ENCODE data around the gene QRICH2. TPM values are rescaled to one million over a fixed set of nuclear protein-coding genes. Genes with fewer than 3 reads are reported as not detected.
"Not testable (repeated sequence)": the region's sequence is repeated elsewhere in the genome, so short reads cannot be mapped to it uniquely, and the experiment has no call there.

Gene QRICH2
- total RNA-seq, 1 donor from 2014 or later, result 6.8 TPM

DNA sequence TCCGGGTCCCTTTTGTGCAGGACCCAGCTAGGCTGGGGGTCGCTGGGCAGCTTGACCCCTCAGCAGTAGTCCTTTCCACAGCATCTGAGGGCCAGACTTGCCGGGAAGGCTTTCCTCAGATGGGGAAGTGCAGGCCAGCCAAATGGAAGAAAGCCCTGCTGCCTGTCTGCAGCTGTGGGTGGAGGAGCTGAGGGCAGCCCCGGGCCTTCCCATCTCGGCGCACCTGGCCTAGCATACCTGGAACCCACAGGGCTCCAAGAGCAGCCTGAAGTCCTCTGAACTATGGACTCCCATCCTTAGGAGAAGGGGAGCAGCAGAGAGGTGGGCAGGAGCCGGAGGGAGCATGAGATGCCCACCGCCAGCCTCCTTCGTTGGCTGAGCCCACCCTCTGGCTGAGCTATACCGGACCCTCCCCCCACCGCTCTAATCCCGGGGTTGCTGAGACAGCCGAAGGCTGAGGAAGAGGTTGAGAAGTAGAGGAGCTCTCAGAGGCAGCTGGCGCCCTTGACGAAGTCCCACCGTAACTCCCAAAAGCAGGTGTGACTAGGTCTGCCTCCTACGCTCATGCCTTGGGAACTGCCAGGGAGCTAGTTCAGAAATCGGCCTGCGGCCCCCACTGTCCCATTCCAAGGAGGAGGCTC lies 29.7 kb downstream of the QRICH2 start:
- DNase-seq (ENCODE audit: extremely low read depth, low read depth, low spot score), result no peak

DNA sequence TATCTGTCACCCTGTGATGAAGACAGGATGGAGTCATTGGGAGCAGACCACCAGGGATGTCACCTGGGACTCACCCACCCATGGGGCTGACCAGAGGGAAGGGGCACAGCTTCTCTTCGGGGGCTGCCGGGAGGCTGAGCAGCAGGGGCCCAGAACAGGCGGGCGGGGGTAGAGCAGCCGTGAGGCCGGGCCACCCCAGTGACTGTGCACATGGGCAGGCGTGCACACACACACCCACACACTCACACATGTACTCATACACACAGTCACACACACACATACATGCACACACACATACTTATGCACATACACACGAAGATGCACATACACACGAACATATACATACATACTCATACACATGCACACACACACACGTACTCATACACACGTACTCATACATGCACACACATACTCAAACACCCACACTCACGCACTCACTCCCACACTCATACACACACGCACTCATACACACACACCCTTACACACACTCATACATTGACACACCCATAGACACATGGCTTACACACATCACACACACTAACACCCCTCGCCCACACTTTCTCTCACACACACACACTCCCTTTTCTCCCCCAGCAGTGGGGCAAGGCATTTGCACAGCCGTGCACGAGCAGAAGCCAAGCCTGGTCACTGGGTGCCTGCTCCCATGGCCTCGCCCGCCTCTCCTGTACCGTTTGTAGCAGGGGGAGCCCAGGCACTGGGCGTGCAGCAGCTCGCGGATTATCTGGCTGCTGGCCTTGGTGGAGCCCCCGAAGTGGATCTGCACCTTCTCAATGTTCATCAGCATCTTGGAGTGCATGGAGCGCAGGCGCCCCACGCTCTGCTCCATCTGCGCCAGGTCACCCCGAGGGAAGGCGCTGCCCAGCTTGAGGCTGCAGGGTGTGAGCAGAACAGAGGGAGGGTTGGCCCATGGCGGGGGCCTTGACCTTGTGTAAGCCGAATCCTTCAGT lies 30.5 kb downstream of the QRICH2 start:
- no peak for DNase-seq (ENCODE audit: extremely low read depth, low read depth, low spot score)

DNA sequence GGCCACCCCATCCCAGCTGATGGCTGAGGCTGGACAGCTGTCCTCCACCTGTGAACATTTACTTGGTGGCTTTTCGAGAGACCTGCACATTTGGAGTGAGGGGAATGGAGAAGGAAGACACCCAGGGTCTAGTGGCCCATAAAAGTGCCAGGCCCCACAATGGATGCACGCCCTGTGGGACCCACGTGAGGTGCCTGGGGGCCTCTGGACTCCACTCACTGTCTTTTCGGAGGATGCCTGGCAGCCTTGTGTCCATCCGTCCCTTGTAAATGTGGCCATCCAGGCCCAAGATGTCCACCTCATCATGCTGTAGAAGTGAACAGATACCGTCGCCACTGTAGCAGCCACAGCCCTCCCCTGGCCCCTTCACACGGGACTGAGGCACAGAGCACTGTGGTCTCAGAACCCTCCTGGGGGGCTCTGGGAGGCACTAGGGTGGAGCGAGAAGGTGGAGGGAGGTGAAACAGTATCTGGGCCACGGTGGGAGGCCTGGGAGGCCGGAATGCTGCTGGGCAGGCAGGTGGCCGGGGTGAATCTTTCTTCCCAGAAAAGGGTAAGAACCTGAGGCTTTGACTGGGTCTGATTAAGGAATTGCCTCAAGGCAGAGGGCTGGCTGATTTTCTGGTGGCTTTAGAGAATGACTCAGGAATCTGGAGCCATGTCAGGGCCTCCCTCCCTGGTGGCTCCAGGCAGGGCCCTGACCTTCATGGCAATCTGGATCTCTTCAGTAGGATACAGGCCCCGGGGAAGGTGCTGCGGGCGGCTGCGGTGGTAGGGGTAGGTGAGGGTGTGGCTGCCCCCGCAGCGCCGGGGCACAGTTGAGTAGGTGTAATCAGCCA lies 31.4 kb downstream of the QRICH2 start:
- DNase-seq (ENCODE audit: extremely low read depth, low read depth, low spot score), result no peak

DNA sequence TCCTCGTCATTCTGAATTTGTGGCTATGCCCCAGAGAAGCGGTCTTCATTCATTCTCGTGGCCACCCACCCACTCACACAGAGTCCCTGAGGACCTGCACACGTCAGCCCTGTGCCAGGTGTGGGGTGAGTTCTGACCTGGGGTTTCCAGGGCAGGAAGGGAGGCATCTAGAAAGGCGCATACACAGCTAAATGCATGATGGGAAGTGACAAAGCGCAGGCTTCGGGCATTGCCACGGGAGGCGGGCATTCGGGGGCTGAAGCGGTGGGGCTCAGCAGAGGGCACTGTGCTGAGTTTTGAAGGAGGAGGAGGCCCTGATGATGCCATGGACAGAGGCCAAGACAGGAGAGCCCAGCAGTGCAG lies 32.0 kb downstream of the QRICH2 start:
- no peak for DNase-seq (ENCODE audit: extremely low read depth, low read depth, low spot score)

DNA sequence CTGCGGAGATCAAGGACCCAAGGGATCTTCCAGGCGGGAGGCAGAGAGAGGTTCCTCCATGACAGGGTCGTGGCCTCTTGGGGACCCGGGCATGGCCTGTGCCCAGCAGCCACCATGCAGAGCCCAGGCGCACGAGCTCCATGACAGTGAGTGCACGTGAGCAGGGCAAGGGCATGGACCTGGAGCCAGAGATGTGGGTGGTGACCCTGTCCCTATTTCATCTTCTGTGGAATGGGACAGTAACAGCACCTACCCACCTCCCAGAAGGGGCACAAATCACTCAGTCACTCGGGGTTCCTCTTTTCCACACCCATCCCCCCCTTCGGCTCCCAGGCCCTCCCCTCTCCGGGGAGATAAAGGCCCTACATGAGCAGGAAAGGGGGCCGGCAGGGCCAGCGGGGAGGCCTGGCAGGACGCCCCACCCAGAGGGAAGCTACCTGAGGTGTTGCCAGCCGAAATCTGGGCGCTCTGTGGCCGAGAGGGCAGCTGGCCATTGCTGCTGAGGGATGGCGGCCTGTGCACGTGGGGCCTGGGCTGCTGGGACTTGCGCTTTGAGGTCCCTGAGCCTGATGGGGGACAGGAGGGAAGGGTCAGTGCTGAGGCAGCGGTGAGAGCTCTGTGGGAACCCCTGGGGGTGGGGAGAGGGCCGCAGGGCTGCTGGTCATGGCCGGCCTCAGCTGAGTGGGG lies 32.6 kb downstream of the QRICH2 start:
- DNase-seq (ENCODE audit: extremely low read depth, low read depth, low spot score), result no peak

DNA sequence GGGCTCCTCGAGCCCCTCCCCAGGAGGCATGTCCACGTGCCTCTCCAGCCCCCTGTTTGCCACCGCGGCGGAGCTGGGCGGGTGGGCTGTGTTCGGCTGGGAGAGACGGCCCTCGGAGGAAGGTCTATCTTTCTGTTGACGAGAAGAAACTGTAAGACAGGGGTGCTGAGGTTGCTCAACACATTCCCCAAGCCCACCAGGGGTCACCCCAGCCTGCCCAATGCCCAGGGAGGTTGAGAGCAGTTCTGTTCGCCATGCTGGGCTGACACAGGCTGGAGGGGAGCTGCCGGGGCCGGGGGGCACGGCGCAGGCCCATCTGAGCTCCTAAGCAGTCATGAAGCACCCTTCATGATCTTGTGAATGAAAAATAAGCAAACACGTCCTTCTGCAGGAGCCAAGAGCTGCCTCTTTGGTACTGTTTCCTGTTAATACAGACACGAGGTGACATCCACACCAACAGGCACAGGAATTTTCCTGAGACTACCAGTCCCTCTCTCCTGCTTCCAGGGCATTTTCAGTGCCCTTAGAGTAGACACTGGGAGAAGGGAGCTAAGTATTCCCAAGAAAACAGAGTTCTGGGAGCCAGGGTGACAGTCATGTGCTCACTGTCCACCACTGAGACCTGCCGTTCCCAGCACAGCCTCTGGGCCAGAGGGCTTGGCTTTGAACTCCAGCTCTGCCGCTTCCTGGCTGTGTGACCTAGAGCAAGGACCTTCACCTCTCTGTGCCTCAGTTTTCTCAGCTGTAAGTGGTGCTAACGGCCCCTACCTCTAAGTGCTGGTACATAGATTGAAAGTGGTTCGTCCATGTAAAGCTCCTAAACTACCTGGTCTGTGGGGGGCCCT lies 33.7 kb downstream of the QRICH2 start:
- DNase-seq (ENCODE audit: extremely low read depth, low read depth, low spot score), result no peak

DNA sequence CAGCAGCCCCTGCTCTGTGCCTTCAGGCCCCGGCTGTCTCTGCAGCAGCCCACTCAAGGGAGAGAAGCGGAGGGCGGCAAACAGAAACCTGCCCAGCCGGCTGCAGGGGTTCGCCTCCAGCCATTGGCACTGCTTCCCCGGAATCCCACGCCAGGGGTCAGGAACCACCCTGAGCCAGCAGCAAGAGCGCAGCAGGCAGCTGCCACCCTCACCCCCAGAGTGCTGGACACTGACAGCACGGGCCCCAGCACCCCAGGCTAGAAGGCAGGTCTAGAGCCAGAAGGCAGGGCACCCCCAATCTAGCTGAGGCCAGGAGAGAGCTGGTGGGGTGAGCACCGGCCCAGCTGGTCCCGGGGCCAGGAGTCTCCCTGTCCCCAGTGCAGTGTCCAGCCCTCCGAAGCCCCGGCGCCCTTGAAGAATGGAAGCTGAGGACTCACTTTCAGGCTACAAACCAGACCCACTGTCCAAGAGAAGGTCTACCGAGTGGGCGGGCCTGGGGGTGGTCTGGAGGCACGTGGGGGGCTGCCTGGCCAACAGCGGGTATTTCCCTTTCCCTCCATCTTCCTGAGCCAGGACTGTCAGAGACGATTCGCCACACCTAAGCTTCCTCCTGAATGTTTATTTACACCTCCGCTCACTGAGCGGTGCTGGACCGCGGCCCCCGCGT lies 34.5 kb downstream of the QRICH2 start:
- no peak for DNase-seq (ENCODE audit: extremely low read depth, low read depth, low spot score)

DNA sequence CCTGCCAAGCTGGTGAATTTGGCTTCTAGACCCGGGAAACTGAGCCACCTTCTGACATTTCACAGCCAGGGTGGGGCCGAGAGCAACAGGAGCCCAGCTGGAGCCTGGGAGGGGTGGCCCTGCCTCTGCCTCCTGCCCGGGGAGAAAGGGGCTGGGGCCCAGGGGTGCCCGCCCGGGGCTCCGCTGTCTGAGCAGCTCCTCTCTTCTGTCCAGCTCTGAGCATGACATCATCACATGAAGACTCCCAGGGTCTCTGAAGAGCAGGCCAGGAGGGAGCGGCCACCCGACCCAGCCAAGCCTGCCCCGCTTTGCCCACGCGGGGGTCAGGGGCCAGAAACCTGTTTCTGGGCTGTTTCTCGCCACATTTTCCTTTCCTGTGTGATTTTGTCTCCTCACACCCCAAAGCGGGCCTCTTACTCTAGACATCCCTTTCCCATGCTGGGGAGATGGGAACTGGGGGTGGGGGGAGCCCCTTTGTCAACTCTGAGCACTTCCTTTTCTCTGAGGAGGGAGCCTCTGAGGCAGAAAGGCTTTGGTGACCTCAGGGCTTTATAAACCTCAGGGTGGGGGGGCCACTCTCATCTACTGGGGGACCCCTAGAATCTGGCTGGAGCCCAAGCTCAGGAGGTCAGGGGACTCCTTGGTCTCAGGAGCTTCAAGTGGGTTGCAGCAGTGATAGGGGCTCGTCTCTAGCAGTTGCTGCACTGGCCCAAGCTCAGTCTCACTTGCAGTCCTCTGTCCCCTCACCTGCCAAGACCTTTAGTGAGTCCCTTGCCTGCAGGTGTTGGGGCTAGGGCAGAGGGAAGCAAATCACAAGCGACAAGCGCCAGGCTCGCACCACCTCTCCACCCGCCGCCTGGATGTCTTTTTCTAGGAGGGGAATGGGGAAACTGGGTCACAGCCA lies 35.3 kb downstream of the QRICH2 start:
- no peak for DNase-seq (ENCODE audit: extremely low read depth, low read depth, low spot score)

DNA sequence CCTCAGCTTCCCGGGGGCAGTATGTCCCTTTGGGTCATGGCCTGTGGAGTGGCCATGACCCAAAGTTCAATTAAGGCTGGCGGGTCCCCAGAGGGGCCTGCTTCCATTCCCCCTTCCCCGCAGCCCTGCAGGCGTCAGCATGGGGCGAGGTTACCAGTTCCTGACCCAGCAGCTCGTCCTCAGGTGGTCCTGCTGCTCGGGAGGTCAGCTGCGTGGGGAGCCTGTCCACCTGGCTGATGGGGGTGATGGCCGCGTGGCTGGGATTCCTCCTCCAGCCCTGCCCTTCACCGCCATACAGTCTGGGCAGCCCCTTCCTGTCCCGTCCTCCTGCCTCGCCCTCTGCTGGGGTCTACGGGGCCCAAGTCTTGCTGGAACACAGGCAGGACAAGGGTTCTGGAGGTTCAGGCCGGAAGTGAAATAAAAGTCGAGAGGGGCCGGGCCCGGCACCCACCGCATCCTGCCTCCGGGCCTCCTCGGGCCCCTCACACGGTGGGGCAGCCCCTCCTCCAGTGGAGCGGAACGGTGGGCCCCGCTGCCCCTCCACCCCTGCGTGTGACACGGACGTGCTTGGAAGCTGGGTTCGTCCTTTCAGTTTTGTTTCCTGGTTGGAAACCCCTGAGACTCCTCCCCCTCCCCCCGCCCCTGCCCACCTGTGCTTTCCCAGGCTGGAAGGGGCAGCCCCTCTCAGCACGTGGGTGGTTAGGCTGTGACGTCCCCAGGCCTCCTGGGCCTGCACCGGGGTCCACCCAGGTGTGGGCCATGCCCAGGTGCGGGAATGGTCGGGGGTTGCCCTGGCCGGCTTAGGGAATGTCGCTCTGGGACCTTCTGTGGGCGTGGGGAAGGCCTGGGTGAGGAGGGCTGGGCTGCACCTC lies 36.2 kb downstream of the QRICH2 start:
- no peak for DNase-seq (ENCODE audit: extremely low read depth, low read depth, low spot score)

DNA sequence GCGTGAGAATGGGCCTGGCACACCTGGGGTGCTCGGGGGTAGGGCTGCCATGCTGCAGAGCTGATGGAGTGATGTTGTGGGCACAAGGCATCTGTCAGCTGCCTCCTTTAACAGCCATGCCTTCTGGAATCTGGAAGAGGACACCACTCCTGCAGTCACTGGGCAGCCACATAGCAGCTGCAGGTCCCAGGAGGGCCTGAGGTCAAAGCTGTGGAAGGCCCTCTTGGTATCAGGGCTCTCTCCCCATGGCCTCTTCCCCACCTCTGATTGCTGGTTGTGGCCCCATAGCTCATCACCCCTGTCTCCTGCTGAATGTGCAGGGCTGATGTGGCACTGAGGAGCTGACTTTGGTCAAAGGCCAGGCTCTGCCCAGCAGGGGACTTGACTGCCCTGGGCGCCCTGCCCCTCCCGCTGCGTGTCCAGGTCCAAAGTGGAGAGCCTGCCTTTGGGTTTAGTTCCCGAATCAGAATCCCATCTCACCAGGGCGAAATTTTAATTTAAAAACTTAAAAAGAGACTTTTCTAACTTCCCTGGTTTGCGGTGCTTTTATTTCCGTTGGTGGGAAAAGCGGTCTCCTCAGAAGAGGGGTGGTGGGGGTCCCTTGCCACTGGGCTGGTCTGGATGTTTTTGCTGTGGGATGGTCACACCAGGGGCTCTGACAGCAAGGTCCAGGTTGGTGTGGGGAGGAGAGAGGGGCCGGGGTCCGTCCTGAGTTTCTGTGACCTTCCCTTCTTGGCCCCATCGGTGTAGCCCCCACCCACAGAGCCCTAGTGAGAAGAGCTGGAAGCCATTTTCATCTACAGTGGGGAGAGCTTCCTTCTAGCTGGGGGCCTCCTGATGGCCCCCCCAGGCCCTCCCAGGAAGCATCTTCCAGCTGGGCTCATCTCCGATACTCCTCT lies 37.1 kb downstream of the QRICH2 start:
- no peak for DNase-seq (ENCODE audit: extremely low read depth, low read depth, low spot score)

DNA sequence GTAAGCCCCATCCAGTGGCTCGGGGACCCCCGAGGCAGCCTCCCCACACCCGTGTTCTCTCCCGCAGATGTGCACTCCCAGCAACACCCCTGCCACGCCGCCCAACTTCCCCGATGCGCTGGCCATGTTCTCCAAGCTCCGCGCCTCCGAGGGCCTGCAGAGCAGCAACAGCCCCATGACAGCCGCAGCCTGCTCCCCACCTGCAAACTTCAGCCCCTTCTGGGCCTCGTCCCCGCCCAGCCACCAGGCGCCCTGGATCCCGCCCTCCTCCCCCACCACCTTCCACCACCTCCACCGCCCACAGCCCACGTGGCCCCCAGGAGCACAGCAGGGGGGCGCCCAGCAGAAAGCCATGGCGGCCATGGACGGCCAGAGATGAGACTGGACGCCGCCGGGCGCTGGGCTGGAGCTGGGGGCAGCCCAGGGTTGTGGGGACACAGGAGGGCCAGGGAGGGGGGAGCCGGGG lies 37.9 kb downstream of the QRICH2 start:
- DNase-seq (ENCODE audit: extremely low read depth, low read depth, low spot score), result no peak

DNA sequence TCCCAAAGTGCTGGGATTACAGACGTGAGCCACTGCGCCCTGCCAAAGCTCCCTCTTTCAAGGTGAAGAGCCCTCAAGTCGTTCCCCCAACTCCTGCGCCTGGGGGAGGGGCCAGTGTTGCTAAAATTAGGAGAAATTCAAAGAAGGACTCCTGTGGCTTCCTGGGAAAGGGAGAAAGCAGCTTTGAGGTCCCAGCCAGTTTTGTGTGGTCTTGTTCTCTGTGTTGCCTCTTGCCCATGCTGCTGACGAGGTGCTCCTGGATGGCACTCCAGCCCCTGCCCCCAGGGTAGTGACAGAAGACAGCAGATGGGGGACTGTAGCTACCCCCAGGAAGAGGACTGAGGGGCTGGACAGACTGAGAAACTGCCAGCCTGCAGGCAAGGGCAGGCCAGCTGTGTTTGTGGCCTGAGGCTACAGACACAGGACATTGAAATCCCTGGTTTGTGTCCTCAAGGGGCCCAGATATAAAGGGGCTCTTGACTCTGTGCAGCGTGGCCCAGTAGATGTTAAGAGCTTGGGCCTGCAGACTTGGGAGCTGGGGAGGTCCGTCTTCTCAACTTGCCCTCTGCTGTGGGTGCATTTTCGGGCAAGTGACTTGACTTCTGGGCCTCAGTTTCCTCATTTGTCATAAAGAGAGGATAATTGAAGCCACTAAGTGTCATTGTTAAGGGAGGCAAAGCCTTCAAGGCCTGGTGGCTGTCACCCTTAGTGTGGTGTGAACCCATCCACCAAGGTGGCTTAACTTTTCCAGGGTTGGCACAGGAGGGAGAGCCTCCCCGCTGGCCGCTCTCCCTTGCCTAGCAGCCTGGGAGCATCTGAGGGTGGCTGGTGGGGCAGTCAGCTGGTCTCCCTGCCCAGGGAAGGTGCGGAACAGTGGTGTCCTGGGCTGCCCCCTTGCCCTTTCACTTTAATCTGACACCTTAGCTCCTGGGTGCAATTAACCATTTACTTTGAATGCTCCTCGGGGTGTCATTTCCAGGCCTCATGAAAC lies 38.8 kb downstream of the QRICH2 start:
- DNase-seq (ENCODE audit: extremely low read depth, low read depth, low spot score), result no peak

DNA sequence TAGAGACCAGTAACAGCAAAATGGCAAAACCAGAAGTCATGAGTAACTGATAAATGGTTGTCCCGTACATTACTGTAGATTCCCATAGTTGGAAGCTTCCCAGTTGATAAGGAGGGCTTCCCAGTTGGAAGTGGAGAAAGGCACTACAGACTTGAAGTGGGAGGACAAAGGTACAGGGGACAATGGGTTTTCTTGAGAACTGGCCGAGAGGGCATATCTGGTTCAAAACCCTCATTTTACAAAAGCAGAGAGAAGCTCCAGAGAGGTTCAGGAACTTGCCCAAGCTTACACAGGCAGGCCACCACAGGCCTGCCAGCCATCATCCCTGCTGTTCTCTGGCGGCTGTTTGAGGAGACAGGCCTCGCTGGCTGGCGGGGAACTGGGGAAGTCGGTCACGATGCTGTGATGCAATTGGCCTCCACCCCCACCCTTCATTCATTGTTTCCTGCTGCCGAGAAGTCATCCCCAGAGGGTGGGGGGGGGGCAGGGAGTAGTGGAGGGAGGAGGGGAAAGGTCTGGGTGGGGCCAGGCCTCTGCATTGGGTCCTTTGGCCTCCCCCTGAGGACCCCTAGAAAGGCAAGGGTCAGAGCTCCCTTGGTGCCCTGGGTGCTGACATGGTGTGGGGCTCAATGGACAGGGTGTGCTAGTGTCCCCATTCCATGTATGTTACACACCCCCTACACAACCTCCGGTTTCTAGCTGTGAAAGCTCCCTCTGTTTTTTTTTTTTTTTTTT lies 39.9 kb downstream of the QRICH2 start:
- DNase-seq (ENCODE audit: extremely low read depth, low read depth, low spot score), result no peak

DNA sequence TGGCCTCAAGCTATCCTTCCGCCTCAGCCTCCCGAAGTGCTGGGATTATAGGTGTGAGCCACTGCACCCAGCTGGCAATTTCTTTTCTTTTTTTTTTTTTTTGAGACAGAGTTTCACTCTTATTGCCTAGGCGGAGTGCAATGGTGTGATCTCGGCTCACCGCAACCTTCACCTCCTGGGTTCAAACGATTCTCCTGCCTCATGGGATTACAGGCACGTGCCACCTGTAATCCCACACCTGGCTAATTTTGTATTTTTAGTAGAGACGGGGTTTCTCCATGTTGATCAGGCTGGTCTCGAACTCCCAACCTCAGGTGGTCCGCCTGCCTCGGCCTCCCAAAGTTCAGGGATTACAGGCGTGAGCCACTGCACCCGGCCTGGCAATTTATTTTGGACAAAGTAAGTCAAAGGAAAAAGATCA lies 40.5 kb downstream of the QRICH2 start:
- not testable (repeated sequence) for DNase-seq (ENCODE audit: extremely low read depth, low read depth, low spot score)

All from glomerular endothelial cell (primary cell).